ENCODE data around the gene ARFGEF3. TPM values are rescaled to one million over a fixed set of nuclear protein-coding genes. Genes with fewer than 3 reads are reported as not detected.

Gene ARFGEF3
- total RNA-seq, 8 experiments from 2014 or later, result 1.3 to 21.2 (median 14.7) TPM

DNA sequence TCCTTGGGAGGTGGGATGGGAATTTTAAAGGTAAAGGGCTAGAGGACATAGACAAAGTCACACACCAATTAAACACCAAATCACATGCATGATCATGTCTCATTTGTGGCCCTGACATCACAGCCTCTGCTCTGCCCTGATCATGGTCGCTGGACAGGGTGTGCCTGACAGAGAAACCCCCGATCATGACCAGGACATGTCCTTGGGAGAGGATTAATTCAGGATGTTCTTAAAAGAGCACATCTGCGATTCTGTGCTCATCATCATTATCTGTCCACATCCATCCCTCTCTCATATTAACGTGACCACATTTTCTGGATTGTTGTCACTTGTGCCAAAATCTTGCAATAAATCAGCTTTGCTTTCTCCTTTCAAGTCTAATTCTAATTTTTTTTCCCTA lies 64.2 kb downstream of the ARFGEF3 start:
- in situ Hi-C loops (cut with MboI; ENCODE audit: low pct_unique_long_range_greater_than_20kb in 2 of 9, low sequenced_read_pairs in 9 of 9, unreplicated experiment in 9 of 9), result no loop called here
- no peak overlapping the region for H3K4me3 ChIP-seq
- H3K4me1 ChIP-seq (replicated peaks in 1 of 2), result peaks cover 23 to 53% of the 10 kb centered on the region in 2 donors
- H3K27ac ChIP-seq, result peak overlapping the region; percentile 49 to 69
- peak in 5 of 8 experiments; percentile 19 to 77 (median 70) for ATAC-seq (replicated peaks in 6 of 8)
- 8 to 83% (median 48%) methylated on average over 1 to 4 of the region's 4 CpGs; no CpG with 5 or more reads in 2 of the 10 experiments for WGBS, 10 experiments

DNA sequence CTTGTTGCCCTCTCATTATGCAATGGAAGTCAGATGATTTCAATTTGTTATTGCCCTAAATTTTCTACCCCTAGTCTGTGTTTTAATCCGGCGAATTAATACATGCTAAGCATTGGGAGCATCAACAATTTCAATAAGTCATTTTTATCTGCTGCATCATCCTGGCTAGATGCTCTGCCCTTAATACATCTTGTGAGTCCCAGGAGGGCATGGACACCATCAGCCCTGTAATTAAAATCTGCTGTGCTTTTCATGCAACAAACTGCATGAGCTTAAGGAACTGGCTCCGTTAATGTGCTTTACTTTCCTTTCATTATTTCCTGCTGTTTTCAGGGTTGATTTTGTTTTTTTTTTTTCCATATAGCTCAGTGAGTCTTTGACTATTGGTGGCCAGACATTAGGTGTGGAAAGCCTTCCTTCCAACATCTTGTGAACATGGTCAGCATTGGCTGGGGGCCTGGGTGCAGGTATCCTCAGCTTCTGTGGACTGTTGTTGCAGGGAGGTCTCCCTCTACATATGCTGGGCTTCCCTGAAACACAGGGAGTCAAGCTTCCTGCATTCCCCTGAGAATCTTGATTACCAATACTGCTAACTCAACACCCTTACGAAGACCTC lies 65.1 kb downstream of the ARFGEF3 start:
- 14 to 90% (median 63%) methylated on average over 2 to 4 of the region's 4 CpGs for WGBS, 10 experiments
- in situ Hi-C loops (cut with MboI; ENCODE audit: low pct_unique_long_range_greater_than_20kb in 2 of 9, low sequenced_read_pairs in 9 of 9, unreplicated experiment in 9 of 9), result no loop called here
- H3K4me1 ChIP-seq (replicated peaks in 1 of 2), result peaks cover 28 to 61% of the 10 kb centered on the region in 2 donors
- ATAC-seq (replicated peaks in 6 of 8), result peak in 5 of 8 experiments; percentile 16 to 82 (median 71)
- peak overlapping the region; percentile 52 to 69 for H3K27ac ChIP-seq
- no peak overlapping the region for H3K4me3 ChIP-seq

DNA sequence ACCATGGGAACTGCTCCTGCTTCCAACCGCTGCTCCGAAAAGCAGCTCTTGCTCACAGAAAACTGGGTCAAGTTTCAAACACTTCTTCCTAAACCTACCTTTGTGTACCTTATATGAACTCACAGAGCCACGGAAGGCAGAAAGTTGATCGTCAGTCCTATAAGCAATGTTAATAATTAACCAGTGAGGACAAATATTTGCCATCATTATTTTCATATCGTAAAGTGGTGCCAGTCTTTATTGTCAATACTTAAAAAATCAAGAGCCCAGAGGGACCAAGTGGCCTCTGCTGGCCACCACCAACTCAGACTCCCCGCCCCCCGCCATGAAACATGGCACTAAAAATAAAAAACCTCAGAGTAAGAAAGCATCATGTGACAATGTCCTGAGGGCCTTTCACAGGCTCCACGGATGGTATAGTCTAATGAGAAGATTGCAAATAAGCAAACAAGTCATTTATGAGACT lies 65.6 kb downstream of the ARFGEF3 start:
- Histone ChIP-seq H3K4me3 (no peak overlapping the region), H3K27ac (peak overlapping the region; percentile 52 to 69), H3K4me1 (replicated peaks in 1 of 2) (peaks cover 28 to 62% of the 10 kb centered on the region in 2 donors)
- in situ Hi-C loops (cut with MboI; ENCODE audit: low pct_unique_long_range_greater_than_20kb in 2 of 9, low sequenced_read_pairs in 9 of 9, unreplicated experiment in 9 of 9), result no loop called here
- WGBS, 10 experiments, result 20 to 100% (median 75%) methylated on average over 1 to 8 of the region's 8 CpGs
- ATAC-seq (replicated peaks in 6 of 8), result no peak

DNA sequence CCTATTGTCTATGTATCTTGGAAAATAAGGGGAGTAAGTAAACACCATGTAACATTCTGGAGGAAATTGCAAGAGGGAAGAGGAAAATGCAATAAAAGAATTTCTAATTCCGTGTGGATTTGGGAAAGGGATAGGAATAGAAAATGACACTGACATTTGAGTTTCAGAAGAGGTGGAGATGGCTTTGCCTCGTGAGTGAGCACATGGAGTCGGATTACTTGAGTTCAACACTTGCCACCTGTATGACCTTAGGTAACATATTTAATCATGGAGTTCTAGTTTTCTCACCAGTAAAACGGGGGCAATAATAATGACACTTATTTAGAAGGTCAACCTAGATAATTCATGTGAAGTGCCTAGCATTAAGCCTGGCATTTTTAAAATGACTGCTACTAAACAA lies 67.3 kb downstream of the ARFGEF3 start:
- Histone ChIP-seq H3K27ac (no peak overlapping the region), H3K4me3 (no peak overlapping the region), H3K4me1 (replicated peaks in 1 of 2) (peaks cover 28 to 62% of the 10 kb centered on the region in 2 donors)
- in situ Hi-C loops (cut with MboI; ENCODE audit: low pct_unique_long_range_greater_than_20kb in 2 of 9, low sequenced_read_pairs in 9 of 9, unreplicated experiment in 9 of 9), result no loop called here
- no peak for ATAC-seq (replicated peaks in 6 of 8)
- 40 to 75% (median 65%) methylated on average over 2 to 4 of the region's 4 CpGs; no CpG with 5 or more reads in 1 of the 10 experiments for WGBS, 10 experiments

DNA sequence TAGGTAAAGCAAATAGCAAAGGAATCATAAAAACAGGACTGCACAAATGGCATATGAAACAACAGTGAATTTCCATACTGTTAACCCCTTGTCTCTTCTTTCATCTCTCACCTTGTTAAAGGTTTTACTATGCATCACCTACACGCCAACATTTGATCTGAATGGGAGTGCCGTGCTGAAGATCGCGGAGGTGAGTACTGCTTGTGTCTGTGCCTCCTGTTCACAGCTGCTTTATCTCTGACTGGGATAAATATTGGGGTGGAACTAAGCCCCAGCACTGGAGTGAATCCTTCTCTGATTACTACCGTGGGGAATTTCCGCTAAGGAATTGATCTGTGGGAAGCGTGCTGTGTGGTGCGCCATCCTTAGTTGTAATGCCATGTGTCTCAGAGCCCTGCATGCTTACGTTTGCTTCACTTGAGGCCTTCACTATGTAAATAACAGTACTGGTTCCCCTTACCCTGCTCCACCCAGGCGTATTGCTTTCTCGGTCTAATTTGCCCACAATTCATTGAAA lies 68.0 kb downstream of the ARFGEF3 start:
- peak in 1 of 8 experiments; percentile 31 for ATAC-seq (replicated peaks in 6 of 8)
- Histone ChIP-seq H3K27ac (no peak overlapping the region), H3K4me1 (replicated peaks in 1 of 2) (peaks cover 28 to 62% of the 10 kb centered on the region in 2 donors), H3K4me3 (no peak overlapping the region)
- in situ Hi-C loops (cut with MboI; ENCODE audit: low pct_unique_long_range_greater_than_20kb in 2 of 9, low sequenced_read_pairs in 9 of 9, unreplicated experiment in 9 of 9), result no loop called here
- 49 to 100% (median 86%) methylated on average over 2 to 5 of the region's 11 CpGs; no CpG with 5 or more reads in 3 of the 10 experiments for WGBS, 10 experiments

DNA sequence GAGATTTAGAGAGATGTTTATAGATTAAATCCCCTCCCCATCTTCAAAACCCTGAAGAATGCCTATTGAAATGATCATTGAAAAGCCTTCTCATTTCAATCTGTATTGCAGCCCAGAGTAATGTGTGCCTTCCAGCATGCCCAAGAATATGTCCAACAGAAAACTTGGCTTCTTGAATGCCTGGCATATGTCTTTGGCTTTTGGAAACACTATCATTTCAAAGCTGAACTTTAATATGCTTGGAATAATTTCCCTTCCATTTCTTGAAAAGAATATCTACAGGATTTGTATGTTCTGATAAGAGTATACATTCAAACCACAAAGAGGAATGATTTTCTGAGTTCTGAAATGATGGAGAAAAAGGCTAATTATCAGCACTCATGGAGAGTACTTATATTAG lies 68.5 kb downstream of the ARFGEF3 start:
- H3K4me1 ChIP-seq (replicated peaks in 1 of 2), result peaks cover 24 to 57% of the 10 kb centered on the region in 2 donors
- H3K4me3 ChIP-seq, result no peak overlapping the region
- in situ Hi-C loops (cut with MboI; ENCODE audit: low pct_unique_long_range_greater_than_20kb in 2 of 9, low sequenced_read_pairs in 9 of 9, unreplicated experiment in 9 of 9), result no loop called here
- ATAC-seq (replicated peaks in 6 of 8), result no peak
- H3K27ac ChIP-seq, result no peak overlapping the region

DNA sequence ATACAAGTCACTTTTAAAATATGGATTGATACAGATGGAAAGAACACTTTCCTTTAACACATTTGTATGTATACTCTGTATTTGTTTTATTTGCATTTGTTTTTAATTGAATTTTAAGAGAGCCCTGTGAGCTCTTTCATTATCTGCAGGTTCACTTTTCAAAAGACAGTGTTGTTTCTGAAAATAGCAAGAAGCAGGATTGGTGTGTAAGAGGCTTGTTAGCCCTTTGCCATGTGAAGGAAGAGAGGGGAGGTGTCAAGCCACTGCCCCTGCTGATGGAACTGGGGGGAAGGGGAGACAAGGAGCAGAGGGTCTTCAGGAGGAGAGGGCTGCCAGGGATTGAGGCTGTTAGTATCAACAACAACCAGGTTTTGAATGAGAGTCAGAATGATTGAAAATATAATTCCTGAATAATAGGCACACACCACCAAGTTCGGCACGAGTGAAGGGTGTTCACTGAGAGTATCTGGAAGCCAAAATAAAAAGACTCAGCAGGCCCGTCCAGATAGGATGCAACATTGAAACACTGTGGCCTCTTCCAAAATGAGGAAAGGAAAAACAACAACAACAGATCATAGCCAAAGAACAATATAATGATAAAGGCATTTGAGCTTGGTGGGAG lies 69.1 kb downstream of the ARFGEF3 start:
- in situ Hi-C loops (cut with MboI; ENCODE audit: low pct_unique_long_range_greater_than_20kb in 2 of 9, low sequenced_read_pairs in 9 of 9, unreplicated experiment in 9 of 9), result no loop called here
- Histone ChIP-seq H3K4me1 (replicated peaks in 1 of 2) (peaks cover 19 to 51% of the 10 kb centered on the region in 2 donors), H3K4me3 (no peak overlapping the region), H3K27ac (no peak overlapping the region)
- 0 to 100% (median 79%) methylated on average over 1 to 3 of the region's 3 CpGs; no CpG with 5 or more reads in 3 of the 10 experiments for WGBS, 10 experiments
- ATAC-seq (replicated peaks in 6 of 8), result no peak

DNA sequence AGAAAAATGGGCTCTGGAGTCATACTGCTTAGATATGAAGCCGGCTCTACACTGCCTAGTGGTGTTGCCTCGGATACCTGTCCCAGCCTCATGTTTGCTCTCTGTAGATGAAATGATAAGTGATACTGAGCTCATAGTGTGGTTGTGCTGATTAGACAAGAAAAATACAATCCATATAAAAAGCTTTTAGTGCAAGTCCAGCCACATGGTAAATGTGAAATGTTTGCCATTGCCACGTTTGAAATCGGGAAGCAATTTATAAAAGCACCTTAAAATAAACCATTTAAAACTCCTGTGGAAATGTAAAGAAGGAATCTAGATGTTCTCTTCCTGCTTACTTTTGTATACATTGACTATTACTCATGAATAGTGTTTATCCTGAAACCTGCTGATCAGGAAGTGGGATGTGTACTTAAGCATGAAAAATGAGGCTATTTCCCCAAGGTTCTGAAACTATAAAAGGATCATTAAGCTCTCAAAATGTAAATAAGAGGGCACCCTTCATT lies 69.7 kb downstream of the ARFGEF3 start:
- in situ Hi-C loops (cut with MboI; ENCODE audit: low pct_unique_long_range_greater_than_20kb in 2 of 9, low sequenced_read_pairs in 9 of 9, unreplicated experiment in 9 of 9), result no loop called here
- WGBS, 10 experiments, result 16 to 90% (median 76%) methylated on average over 2 to 4 of the region's 4 CpGs; no CpG with 5 or more reads in 3 of the 10 experiments
- Histone ChIP-seq H3K4me1 (replicated peaks in 1 of 2) (peaks cover 18 to 47% of the 10 kb centered on the region in 2 donors), H3K27ac (no peak overlapping the region), H3K4me3 (no peak overlapping the region)
- peak in 3 of 8 experiments; percentile 55 to 91 (median 64) for ATAC-seq (replicated peaks in 6 of 8)

DNA sequence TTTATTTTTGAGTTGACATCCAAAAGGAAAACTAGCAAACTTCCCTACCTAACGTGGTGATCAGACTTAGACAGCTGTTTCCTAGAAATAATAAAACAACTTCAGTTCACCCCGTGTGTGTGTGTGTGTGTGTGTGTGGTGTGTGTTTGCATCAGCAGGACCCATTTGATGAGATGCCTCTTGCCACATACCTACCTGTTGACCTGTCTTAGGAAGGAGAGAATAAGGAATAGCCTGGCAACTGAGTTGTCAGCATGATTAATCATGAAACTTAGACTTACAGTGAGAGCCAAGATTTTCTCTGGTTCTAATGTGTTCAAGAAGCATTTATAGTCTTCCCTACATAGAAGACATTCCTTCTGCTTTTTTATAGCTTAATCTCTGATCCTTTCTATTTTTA lies 72.6 kb downstream of the ARFGEF3 start:
- peaks cover 8 to 29% of the 10 kb centered on the region in 2 donors for H3K4me1 ChIP-seq (replicated peaks in 1 of 2)
- in situ Hi-C loops (cut with MboI; ENCODE audit: low pct_unique_long_range_greater_than_20kb in 2 of 9, low sequenced_read_pairs in 9 of 9, unreplicated experiment in 9 of 9), result no loop called here
- WGBS, 10 experiments, result 17 to 89% (median 50%) methylated on average over 1 of the region's 2 CpGs; no CpG with 5 or more reads in 4 of the 10 experiments
- no peak overlapping the region for H3K4me3 ChIP-seq
- ATAC-seq (replicated peaks in 6 of 8), result no peak
- no peak overlapping the region for H3K27ac ChIP-seq

DNA sequence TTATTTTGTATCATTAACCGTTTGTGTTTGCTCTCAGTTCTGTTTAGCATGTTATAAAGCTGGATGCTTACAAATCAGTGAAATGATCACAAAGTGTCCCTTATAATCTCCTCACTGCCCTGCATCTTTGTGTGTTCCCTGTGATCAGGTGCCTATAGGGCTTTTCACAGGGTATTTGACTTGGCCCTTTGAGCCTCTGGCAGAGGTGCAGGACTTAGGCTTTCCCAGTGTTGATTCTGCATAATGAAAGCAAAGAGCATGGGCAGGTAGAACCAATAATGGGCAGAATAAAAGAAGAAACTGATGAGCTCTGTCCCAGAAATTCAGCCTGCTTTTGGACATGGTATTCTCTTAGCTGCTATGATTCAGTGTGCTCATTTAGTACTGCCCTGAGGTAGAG lies 73.5 kb downstream of the ARFGEF3 start:
- H3K4me3 ChIP-seq, result no peak overlapping the region
- peaks cover 8 to 22% of the 10 kb centered on the region in 2 donors for H3K4me1 ChIP-seq (replicated peaks in 1 of 2)
- H3K27ac ChIP-seq, result no peak overlapping the region
- WGBS, 10 experiments, result 8 to 100% (median 73%) methylated on average over 1 of the region's 1 CpG; no CpG with 5 or more reads in 2 of the 10 experiments
- in situ Hi-C loops (cut with MboI; ENCODE audit: low pct_unique_long_range_greater_than_20kb in 2 of 9, low sequenced_read_pairs in 9 of 9, unreplicated experiment in 9 of 9), result no loop called here
- ATAC-seq (replicated peaks in 6 of 8), result no peak

DNA sequence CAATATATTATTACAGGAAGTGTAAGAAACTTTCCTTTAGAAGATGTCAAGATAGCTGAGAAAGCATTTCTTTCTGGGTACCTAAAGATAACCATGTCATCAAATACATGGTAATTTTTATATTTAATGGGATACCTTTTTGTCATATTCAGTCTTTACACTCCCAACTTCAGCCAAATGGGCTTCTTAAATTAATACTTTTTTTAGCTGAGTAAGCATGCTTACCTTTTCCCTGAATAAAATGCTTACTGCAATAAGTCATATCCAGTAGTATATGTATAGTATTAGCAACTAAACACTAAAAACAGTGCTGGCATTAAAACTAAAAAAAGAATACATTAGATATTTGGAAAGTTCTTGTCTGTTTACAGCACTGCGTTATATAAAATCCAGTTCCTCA lies 74.0 kb downstream of the ARFGEF3 start:
- 67 to 100% (median 86%) methylated on average over 1 of the region's 1 CpG; no CpG with 5 or more reads in 2 of the 10 experiments for WGBS, 10 experiments
- Histone ChIP-seq H3K4me3 (no peak overlapping the region), H3K4me1 (replicated peaks in 1 of 2) (peaks cover 8 to 19% of the 10 kb centered on the region in 2 donors), H3K27ac (no peak overlapping the region)
- ATAC-seq (replicated peaks in 6 of 8), result no peak
- in situ Hi-C loops (cut with MboI; ENCODE audit: low pct_unique_long_range_greater_than_20kb in 2 of 9, low sequenced_read_pairs in 9 of 9, unreplicated experiment in 9 of 9), result no loop called here

DNA sequence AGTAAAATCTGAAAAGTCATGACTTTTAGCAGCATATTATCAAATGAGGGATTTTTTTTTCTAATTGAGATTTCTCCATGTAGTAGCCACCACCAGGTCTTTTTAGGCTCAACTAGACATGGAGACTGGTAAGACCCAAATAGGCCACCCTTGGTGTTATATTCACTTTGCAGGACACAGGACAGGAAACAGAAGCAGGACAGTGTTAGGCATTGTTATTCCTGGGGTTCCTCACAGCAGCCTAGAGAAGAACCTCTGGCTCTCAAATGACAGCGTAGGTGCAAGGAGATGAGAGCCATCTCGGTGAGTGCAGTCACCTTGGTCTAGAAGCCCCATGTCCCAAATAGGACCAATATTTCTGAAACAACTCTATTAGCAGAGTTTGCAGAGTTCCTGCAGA lies 75.7 kb downstream of the ARFGEF3 start:
- in situ Hi-C loops (cut with MboI; ENCODE audit: low pct_unique_long_range_greater_than_20kb in 2 of 9, low sequenced_read_pairs in 9 of 9, unreplicated experiment in 9 of 9), result no loop called here
- WGBS, 10 experiments, result 78 to 100% (median 93%) methylated on average over 2 of the region's 2 CpGs; no CpG with 5 or more reads in 6 of the 10 experiments
- H3K27ac ChIP-seq, result no peak overlapping the region

DNA sequence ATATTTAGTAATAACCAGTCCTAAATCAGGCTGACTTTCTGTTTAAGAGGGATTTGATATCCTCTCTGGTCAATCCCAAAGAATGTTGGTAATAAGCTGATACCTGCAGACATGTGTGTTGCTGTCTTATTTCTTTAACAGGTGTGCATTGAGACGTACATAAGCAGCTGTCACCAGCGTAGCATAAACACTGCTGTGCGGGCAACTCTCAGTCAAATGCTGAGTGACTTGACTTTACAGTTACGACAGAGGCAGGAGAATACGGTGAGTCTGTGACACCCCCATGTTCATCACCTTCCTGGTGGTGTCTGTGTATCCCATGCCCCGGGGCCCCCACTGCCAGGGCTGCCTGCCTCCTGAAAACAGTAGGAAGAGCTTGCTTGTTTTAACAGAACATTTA lies 76.6 kb downstream of the ARFGEF3 start:
- WGBS, 10 experiments, result 42 to 100% (median 85%) methylated on average over 1 to 6 of the region's 6 CpGs; no CpG with 5 or more reads in 1 of the 10 experiments
- H3K27ac ChIP-seq, result no peak overlapping the region
- in situ Hi-C loops (cut with MboI; ENCODE audit: low pct_unique_long_range_greater_than_20kb in 2 of 9, low sequenced_read_pairs in 9 of 9, unreplicated experiment in 9 of 9), result no loop called here
- ATAC-seq (replicated peaks in 6 of 8), result no peak
- peaks cover 0 to 7% of the 10 kb centered on the region in 2 donors for H3K4me1 ChIP-seq (replicated peaks in 1 of 2)
- H3K4me3 ChIP-seq, result no peak overlapping the region

More for the DNA sequence above, 75.7 kb downstream of the ARFGEF3 start:
- no peak for ATAC-seq (replicated peaks in 6 of 8)
- Histone ChIP-seq H3K4me3 (no peak overlapping the region), H3K4me1 (replicated peaks in 1 of 2) (peaks cover 0 to 7% of the 10 kb centered on the region in 2 donors)

All from motor neuron (in vitro differentiated cells).